HT-29 (cell line): Measurements from ENCODE around the gene ARSJ. TPM values are rescaled to one million over a fixed set of nuclear protein-coding genes. Genes with fewer than 3 reads are reported as not detected.
"Not testable (repeated sequence)": the region's sequence is repeated elsewhere in the genome, so short reads cannot be mapped to it uniquely, and the experiment has no call there.

ENCODE experiments used
- DNase-seq: peaks from one replicate; pipeline ENCODE4 v3.0.0-alpha.2; 2015; ENCODE audit warnings: low spot score
- total RNA-seq: library from RNA; depleted of rRNA; stranded (reverse); fragments of >200 nt; shearing (Covaris generic); gene quantifications from 2 replicates; pipeline ENCODE4 v1.2.3, GENCODE V29; 2014

The ARSJ gene
- total RNA-seq, 1 experiment from 2014 or later, result 31.0 TPM

DNA sequence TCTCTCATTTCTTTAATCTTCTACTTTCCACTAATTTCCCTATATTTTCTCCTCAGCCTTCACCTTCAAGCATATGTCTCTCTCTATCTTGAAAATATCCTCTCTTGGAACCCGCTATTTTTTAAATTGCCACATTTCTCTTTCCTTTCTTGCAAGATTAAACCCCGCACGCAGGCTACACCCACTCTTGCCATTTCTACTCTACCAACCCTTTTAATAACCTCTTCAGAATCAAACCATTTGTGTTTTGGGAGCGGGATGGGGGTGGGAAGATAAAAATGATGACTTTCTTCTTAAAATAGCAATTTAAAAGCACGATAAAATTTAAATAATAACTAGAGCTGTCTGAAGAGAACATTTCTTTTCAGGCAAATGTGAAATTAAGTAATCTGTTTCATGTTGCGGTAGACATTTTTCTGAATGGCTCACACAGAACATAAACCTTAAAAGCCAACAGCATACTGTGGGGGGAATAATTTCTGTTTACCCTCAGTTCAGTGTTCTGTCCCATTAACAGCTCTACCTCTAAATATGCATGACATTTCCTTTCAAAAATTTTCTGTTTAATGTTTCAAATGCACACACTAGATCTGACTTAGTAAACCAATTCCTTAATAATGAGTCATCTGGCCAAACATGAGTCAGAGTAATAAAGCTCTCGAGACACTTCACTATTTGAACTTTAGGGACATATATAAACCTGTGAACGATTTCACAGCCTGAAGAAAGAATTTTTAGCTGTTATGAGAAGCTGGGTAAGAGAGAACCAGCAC is 20.5 kb downstream of the ARSJ start:
- DNase-seq, result peak; percentile 89

GRCh38 chr4:113957956-113958355 is 21.5 kb downstream of the ARSJ start:
- no peak for DNase-seq

DNA sequence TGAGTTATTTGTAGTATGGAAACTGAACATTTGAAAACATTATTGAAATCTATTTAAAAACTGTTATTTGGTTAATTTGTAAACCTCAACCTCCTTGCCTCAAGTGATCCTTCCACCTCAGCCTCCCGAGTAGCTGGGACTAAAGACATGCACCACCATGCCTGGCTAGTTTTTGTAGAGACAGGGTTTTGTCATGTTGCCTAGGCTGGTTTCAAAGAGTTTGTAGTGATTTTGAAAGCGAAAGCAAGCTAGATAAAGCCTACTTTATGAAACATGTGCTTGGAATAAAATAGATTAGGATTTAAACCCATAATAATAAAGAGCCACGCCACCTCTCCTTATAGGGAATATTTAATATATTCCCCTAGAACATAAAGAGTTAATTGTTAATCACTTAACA is 23.5 kb downstream of the ARSJ start:
- no peak for DNase-seq

DNA sequence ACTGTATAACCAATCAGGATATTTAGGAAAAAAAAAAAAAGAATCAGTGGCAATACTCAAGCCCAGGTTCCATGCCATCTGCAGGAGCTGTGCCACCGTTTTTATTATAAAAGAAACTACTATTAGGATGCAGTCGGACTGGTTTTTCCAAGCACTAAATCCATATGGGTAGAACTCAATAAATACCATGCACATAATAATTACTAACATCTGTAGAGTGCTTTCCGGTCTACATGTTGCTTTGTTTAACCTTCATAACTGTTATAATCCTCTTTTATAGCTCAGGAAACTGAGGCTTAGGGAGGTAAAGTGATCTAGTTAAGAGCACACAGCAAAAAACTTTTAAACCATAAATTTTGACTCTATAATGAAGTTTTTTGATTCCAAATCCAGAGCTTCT is 24.0 kb downstream of the ARSJ start:
- DNase-seq, result peak; percentile 74

DNA sequence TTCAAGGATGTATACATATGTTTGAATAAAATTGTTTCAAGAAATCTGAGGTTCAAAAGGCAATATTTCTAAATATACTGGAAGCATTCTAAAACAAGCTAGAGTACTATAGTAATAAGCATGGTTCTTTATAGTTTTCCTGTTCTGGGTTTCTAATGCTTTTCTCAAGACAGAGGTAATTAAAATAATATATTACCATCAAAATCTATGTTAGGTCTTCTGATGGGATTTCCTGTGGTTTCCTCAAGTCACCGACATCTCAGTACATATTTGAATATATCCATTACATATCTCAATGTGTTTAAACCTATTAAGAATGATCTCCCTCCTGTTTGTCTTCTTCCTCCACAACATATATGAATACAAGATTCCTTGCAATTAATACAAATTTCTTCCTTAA is 25.6 kb downstream of the ARSJ start:
- DNase-seq, result no peak

GRCh38 chr4:113952452-113953029 is 26.9 kb downstream of the ARSJ start:
- peak; percentile 86 for DNase-seq

DNA sequence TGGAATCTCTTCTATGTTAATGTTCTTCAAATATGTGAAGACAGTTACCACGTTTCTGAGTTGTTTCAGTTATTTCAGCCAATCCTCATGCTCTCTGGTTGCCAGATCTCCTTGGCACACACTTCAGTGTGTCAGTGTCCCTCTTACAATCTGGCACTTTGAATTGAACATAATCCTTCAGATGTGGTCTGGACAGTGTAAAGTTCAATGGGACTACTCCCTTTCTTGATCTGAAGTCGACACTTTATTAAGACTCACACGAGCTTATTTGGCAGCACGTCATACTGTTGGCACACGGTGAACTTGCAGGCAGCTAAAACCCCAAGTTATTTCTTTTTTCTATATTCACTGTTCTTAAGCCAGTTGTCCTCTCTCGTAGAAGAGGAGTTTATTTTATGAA is 28.2 kb downstream of the ARSJ start:
- DNase-seq, result peak; percentile 73

GRCh38 chr4:113950207-113950606 is 29.2 kb downstream of the ARSJ start:
- no peak for DNase-seq

DNA sequence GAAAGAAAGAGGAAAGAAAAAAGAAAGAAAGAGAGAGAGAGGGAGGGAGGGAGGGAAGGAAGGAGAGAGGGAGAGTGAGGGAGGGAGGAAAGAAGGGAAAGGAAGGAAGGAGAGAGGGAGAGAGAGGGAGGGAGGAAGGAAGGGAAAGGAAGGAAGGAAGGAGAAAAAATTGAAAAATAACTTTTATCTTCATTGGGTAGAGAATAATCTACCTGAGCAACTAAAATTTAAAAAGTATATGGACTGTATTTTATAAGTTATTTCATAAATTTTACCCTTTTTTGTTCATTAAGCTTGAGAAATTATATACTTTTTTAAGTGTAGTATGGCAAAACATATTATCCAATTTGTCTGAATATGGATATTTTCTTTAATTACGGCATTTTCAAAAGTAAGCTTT is 32.0 kb downstream of the ARSJ start:
- DNase-seq, result no peak

GRCh38 chr4:113945906-113946305 is 33.5 kb downstream of the ARSJ start:
- DNase-seq, result no peak

- DNase-seq, result no peak
Measured at GRCh38 chr4:113943863-113944262, 35.6 kb downstream of the ARSJ start.

DNA sequence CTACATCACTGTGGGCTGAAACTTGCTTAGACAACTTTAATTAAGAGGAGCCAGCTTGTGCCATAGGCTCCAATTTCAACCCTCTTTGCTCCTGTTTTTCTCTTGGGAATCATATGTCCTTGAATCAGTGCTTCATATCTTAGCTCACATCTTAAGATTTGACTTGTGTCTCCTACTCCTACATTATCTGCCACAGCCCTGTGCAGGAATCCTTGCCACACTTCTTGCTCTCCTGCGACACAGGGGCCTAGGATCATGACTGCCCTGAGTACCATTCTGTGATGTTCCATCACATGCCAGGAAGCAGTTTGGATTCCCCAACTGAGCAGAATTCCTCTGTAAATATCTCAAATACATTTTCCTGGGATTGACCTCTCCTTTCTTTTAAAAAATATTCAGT is 36.4 kb downstream of the ARSJ start:
- DNase-seq, result no peak

DNA sequence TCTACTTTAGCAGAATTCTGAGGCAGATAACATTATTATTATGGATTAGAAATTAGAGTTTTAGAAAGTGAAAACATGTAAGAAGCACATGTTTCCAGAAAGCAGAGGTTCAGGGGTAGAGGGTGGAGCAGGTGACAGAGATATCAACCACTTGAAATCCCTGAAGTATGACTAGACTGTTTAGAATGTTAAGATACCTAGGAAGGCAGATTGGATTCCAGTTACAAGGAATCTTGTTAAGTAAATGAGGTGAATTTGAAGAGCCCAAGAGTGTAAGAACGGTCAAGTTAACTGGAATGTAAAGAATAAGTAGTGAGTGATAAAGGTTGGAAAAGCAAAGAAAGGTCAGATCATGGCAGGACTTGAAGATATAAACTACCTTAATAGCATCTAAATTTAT is 37.6 kb downstream of the ARSJ start:
- no peak for DNase-seq

DNA sequence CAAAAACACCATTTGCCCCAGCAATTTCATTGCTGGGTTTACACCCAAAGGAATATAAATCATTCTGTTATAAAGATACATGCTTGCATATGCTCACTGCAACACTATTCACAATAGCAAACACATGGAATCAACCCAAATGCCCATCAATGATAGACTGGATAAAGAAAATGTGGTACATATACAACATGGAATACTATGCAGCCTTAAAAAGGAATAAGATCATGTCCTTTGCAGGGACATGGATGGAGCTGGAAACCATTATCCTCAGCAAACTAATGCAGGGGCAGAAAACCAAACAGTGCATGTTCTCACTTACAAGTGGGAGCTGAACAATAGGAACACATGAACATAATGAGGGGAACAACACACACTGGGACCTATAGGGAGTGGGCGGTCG is 39.3 kb downstream of the ARSJ start:
- DNase-seq, result not testable (repeated sequence)

DNA sequence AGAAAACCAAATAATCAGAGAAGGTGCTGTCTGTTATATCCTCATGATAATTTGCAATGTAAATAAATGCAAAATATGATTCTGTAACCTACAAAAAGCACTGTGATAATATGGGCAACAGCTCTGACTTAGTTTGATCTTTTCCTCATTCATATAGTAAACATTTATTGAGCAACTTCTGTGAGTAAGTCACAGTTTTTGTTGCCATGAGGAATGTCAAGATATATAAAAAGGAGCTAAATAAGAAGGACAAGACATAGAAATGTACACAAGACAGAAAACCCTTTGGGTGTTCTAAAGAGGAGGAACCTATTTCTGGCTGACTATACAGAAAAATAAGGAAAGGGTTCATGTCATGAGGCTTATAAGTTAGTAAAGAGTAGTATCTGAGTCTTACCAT is 44.3 kb downstream of the ARSJ start:
- no peak for DNase-seq

- not testable (repeated sequence) for DNase-seq
Measured at GRCh38 chr4:113924706-113925105, 54.7 kb downstream of the ARSJ start.

- DNase-seq, result no peak
Measured at GRCh38 chr4:113921089-113921794, 58.2 kb downstream of the ARSJ start.

DNA sequence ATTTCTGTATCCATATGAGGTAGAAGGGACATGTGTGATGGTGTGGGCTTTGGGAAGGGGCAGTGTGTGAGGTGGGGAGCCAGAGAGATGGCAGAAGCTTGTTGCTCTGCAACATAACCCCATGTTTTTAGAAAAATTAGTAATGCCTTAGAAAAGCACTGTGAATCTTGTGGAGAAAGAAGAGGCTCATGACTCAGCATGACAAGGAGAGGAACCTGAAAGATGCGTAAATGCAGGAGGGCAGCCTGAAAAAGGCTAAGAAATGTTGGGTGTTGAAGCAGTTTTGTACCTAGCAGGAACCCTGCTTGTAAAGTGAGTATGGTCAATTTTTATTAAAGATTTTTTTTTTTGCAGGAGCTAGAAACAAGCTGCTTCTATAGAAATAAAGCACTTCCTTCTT is 59.8 kb downstream of the ARSJ start:
- DNase-seq, result no peak

DNA sequence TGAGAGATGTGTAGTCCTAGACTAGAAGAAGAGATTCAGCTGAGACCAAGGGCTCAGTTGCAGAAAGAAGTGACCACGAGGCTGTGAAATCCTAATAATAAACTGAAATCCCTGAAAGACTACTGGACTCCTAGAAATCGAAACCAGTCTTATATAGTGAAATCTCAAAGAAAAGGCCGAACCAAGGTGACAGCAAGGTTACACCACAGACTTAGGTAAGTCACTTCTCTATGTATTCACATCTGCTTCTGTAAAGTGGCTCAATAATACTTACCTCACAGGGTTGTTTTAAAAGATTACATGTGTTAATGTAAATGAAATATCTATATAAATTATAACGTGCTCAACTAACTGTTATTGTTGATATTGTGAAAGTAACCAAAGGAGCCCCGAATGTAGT is 60.3 kb downstream of the ARSJ start:
- no peak for DNase-seq

- no peak for DNase-seq
Measured at GRCh38 chr4:113908829-113909228, 70.6 kb downstream of the ARSJ start.

GRCh38 chr4:113907559-113907958 is 71.9 kb downstream of the ARSJ start:
- DNase-seq, result no peak

DNA sequence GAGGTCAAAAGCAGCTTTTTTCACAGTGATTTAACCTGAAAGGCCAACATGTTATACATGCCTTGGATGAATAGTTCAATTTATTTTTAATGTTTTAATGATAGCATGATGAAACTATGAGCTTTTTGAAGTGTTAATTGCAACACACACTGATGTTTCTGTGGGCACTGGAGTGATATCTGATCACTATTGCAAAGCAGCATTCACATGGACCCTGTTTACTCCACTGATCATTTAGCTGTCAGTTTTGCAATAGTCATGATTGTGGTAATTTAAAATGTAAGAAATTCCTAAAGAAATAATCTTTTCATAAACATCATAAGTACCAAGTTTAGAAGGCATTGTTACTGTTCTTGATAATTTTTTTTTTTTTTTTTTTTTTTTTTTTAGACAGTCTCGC is 74.1 kb downstream of the ARSJ start:
- no peak for DNase-seq

DNA sequence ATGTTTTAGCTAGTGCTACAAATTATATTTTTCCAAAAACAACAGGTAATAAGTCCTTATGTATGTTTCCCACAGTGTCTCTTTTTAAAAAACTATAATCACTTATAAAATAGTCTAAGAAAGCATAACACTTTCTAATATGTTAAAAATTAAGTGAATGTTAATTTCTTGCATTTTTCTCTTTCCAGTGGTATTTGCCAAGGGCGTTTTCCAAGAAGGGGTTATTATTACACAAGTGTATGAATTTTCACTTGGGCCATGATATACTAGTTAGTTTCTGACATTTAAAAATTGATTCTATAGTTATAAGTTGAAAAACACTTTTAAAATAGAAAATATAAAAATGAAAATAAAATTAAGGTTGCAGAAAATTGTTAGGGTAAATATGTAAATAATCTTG is 74.6 kb downstream of the ARSJ start:
- DNase-seq, result no peak
